HG03108 (cell line): ENCODE data around the gene ITPR1.

Source experiments
- ATAC-seq: cut with Tn5 transposase; IDR thresholded peaks from one replicate; pipeline ENCODE4 v1.9.1; 2021; ENCODE audit warnings: moderate library complexity; ENCODE audit not compliant: unreplicated experiment

Gene ITPR1

GRCh38 chr3:4529876-4530588 is 36.9 kb downstream of the ITPR1 start:
- ATAC-seq: no peak

DNA sequence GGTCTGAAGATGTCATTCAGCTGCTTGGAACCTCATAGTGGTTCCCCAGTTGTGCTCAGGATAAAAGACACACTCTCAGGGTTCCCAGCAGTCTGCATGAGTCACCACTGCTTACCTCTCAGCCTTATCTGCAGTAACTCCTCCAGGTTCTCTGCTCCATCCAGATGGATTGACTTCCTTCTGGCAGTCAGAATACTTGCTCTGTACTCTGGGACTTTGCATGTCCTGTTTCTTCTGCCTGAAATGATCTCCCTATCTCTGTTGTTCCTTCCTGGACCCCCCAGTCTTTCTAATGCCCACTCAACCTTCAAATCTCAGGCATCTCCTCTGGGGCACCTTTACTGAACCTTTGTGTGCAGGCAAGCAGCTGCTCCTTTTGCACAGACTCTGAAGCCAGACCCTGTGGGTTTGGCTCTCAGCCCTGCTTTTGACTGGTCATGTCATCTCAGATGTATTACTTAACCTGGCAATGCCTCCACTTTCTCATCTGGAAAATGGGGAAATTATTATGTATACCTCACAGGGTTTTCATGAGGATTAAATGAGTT is 38.4 kb downstream of the ITPR1 start:
- ATAC-seq: no peak

- ATAC-seq: no peak
These were observed 39.5 kb downstream of the ITPR1 start for GRCh38 chr3:4532535-4533112.

- ATAC-seq: no peak
These were observed 40.6 kb downstream of the ITPR1 start for GRCh38 chr3:4533489-4534443.

GRCh38 chr3:4534906-4535305 is 41.8 kb downstream of the ITPR1 start:
- ATAC-seq: no peak

DNA sequence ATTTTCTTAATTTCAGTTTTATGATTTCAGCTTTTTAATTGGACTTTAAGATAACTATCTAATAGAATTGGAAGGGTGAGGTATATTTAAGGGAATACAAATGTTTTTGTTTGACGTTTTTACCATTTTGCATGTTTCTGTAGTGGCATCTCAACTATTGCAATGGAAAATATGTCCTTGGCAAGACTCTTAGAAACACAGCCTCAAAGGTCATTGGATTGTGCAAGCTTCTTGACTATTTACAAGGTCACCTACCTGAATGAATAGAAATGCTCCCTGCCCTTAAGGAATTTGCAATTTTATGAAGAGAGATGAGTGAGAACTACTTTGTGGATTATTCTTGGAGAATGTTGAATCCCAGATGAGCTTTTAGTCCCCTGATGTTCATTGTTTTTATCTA is 43.1 kb downstream of the ITPR1 start:
- no peak for ATAC-seq

DNA sequence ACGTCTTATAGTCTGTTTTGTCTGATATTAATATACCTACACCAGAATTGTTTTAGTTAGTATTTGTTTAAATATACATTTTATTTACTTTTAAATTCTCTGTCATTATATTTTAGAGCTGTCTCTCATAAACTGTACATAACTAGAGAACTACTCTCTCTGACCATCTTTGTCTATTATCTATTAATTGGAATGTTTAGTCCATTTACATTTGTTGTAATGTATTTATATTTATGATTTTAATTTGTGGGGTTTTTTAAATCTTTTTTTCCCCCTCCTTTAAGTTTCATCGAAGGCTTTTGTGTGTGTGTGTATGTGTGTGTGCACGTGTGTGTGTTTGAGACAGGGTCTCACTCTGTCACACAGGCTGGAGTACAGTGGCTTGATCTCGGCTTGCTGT is 47.1 kb downstream of the ITPR1 start:
- ATAC-seq: no peak

GRCh38 chr3:4543110-4543509 is 50.0 kb downstream of the ITPR1 start:
- no peak for ATAC-seq

DNA sequence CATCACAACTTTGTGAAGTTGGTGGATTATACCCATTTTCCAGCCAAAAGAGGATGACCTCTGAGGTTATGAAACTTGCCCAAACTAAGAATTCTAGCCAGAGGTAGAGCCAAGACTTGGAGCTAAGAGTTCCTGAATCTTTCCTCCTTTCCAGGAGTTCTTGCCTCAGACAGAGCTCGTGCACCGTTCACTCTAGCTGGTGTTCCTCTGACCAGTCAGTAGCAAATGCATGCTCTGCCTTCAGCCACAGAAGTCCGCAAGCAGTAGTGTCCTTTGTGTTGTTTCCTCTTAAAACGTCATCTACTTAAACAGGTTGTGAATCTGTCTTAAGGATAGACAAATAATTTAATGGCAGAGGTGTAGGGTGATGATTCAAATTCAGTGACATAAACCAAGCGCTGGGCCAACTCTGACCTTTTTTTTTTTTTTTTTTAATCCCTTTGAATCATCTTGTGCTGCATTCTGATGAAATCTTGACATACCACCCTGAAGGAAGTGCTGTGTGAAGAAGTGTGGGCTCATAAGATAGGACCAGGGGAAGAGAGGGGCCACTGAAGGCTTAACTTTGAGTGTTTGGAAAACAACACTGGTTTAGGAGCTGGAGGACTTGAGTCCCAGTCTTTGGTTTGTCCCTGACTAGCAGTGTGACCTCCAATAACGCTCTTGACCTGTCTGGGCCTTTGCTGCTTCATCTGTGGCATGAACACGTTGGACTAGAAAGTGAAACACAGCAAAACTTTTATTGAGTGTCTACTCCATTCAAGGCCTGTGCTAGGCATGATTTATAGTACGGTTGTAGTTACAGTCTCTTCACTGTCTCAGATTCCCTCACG is 53.4 kb downstream of the ITPR1 start:
- no peak for ATAC-seq

DNA sequence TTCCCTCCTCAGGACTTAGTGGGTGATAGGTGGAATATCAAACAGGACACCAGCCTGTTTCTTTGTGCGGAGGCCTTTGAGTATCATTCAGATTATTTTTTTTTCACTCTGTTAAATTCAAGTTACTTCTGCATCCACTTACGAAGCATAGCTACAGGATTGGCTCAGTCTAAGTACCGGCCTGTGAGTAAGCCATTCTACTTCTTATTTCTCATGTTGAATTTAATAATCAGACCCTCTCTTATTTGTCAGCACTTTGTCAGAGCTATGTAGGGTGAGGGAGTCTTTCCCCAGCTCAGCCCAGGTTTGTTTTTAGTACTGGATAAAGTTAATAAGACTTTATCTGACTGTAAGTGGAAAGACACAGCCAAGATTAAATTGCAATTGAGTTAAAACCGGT is 54.7 kb downstream of the ITPR1 start:
- no peak for ATAC-seq

DNA sequence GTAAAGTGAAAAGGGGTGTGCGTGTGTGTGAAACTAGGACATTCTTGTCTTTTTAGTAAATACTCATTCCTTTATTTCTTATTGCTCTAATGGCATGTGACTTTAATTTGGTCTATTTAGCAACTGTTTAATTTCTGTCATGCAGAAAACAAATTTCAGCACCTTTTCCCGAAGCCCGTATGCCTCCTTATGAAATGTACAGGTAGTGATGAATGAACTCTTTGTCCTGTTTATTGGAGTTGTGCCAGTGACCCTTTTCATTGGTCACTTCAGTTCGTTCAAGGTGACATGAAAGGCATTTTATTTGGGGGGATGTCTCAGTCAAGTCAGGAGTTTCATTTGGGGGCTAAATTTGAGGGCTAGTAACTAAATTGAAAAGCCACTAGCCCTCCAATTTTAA is 55.2 kb downstream of the ITPR1 start:
- ATAC-seq: no peak

DNA sequence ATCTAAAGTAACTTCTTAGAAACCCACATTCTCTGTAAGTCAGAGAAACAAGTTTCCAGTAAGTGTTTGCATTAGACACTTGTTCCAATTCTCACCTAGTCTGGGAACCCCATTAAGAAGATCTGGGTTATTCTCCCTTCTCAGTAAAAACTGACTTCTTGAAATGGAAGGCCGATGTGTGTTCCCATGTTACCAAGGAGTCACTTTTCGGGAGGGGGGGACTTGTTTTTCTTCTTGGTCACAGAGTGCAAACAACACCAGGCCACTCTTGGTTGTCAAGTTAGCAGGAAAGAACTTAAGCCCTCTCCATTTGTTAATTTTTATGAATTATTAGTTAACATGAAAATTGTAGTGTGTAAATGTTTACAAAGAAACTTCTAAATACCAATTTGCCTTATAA is 55.6 kb downstream of the ITPR1 start:
- no peak for ATAC-seq

DNA sequence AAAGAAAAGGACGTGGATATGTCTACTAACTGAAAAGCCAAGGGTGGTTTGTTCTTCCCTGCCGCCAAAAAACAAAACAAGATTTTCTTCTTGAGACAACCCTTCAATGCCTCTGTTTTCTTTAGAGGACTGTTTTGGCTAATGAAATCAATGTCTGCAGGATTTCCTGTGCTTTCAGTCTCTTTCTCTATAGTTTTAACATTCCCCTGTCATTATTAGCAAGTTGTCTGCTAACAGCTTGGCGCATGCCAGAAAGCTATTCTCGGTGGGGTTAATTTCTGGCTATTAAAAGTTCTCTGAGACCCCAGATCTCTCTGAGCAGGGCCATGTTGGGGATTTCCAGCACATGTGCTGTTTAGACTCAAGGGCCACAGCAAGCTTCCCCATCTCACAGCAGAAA is 56.7 kb downstream of the ITPR1 start:
- no peak for ATAC-seq

GRCh38 chr3:4551051-4551711 is 58.0 kb downstream of the ITPR1 start:
- no peak for ATAC-seq

DNA sequence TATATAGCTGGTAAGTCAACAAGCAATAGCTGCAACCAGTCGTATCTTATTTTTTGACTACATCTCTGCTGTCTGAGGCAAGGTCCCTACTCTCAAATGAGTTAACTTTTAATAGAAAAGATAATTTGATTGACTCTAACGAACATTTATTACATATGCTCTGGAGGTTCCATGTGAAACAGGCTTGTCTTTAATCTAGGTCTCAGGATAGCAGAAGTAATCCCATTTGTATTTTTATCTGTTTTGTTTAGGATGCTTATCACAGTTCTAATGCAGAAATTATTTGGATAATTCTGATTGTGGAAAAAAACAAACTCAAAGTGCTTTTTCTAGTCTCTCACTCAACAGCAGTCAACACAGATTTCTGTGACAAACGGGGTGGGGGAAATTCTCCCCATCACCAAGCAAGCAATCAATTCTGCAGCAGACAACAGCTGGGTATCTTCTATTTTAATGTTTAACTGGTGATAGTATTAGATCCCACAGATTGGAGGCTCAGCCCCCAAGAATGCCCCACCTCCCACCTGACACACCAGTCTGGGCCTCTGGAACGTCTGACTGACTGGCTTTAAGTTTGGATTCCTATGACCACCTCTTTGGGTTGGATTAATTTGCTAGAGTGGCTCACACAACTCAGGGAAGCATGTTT is 58.8 kb downstream of the ITPR1 start:
- ATAC-seq: no peak

DNA sequence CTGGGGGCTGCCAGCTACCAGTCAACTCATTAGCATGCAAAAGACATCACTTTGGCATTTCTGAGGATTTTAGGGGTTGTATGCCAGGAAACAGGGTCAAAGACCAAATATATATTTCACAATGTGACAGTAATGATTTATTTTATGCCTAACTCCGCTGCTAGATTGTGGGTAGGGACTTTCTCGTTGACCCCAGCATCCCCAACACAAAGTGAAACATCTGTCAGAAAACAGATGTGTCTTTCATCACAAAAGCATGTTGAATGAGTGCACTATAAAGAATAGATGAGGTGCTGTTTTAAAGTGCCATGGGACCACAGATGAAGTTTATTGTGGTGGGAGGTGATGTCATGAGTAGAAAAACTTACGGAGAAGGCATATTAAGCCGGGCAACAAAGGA is 59.7 kb downstream of the ITPR1 start:
- ATAC-seq: no peak

- ATAC-seq: no peak
These were observed 68.5 kb downstream of the ITPR1 start for GRCh38 chr3:4561661-4562060.

GRCh38 chr3:4562595-4562994 is 69.4 kb downstream of the ITPR1 start:
- no peak for ATAC-seq

- no peak for ATAC-seq
These were observed 71.1 kb downstream of the ITPR1 start for GRCh38 chr3:4564270-4564669.
